Hematopoietic multipotent progenitor cell treated with erythropoietin and hydrocortisone succinate and interleukin-3 and kit ligand, for 8 days (in vitro differentiated cells): Measurements from ENCODE around the gene PRRT1B.
"Not testable (repeated sequence)": the region's sequence is repeated elsewhere in the genome, so short reads cannot be mapped to it uniquely, and the experiment has no call there.

Experiments
- DNase-seq: peaks from one replicate; pipeline ENCODE4 v3.0.0-alpha.2; 2015

PRRT1B gene

DNA sequence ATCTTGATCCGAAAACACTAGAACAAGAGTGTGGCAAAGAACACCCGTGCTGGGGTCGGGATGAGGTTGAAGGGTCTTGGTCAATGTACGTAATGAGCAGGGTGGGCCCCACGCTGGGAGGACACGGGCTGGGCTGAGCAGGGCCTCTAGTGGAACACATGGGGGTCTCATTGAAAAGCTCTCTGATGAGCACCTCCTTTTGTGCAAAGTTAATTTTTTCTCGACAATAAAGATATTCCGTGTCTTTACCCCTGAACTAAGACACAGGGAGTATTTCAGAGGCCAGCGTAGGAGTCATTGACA is 22.3 kb upstream of the PRRT1B start:
- no peak for DNase-seq

DNA sequence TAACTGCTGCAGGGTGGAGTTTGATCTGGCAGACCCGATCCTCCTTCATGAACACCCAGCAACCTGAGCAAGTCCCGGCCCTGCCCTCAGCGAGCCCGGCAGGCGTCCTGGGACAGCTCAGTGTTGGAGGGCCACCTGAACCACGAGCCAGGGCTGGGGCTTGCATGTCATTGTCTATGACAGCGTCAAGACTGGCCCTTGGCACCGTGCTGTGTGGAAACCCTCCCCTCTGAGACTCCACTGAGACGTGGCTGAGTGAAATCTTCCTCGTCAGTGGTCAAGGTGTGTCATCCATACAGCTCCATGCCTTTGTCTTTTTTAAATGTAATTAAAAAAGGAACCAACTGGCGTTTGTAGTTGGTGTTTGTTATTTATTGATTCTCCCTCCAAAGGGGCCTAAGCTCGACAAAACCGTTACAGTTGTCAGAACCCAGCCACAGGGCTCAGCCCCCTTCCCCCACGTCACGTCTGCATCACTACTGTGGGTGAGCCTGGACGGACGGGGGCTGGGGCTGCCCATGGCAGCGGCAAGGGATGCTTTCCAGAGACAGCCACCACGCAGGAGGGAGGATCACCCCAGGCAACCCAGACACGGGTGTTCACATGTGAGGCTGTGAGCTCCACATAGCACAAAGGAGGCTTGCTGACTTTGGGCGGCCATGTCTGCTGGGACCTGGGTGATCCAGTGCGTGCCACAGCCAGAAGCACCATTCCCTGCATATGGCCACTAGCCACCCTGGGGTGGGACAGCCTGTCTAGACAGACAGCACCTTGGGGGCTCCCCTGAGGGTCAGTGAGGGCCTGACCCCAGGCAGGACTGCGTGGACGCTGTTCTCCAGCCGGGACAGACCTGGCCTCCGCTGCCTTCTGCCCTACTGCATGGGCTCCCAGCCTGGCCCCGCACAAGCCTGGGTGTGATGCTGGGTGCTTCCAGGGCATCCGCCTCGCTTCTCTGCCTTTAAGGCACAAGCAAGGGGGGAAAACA is 21.6 kb upstream of the PRRT1B start:
- no peak for DNase-seq

DNA sequence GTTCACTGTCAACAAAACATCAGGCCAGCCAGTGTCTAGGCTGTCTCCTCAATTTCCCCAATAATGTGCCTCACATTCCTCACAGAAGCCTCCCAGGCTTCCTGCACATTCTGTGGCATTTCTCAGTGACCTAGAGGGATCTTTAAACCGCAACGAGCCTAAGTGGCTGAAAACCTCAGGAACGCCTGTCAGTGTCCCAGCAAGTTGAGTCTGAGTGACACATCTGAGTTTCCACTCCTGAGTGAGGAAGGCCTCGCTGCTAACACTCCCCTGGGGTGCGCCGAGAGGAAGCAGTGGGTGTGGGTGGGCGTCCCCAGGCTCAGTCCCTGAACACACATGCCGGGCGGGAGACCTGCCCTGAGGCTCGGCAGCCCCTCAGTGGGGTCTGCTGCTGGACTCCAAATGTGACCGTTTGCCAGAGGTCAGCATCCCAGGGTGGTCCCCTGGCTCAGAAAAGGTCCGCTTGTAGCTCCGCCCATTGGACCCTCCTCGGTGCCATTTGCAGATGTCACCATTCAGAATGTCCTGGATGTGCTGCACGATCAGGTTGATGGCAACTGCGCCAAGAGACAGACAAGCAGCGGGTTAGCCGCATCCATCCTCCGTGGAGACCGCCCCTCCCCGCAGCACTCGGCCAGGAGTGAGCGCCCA is 20.5 kb upstream of the PRRT1B start:
- DNase-seq = no peak

DNA sequence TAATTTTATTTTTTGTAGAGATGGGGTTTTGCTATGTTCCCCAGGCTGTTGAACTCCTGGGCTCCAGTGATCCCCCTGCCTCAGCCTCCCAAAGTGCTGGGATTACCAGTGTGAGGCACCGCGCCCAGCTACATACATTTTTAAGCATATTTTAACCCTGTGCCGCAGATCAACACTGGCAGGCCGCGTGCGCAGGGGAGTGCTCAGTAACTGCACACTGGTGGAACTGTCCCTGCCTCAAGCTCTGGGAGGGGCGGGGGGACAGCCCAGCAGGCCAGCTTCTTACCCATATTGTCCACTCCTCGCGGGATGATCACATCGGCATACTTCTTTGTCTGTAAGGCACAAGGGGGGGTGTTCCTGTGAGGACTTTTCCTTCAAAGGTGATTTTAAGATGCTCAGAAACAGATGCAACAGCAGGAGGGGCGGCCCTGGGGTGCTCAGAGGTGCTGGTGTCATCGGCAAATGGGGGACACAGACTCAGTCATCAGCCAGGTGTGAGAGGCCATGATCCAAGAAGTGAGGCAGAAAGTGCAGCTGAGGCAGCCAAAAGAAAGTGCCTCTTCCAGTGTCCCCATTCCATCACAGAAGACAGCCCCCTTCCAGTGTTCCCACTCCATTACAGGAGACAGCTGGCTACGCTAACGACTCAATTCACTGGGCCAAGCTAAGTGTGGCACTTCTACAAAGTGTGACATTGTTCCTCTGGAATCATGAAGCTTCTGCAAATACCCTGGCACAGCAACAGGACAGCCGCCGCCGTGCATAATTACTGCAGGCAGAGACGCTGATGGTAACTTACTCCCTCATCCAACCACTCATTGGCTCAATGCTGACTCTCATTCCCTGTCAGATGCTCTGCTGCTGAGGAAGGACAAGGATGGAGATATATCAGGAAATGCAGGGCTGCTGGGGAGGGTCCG is 19.4 kb upstream of the PRRT1B start:
- DNase-seq = no peak

DNA sequence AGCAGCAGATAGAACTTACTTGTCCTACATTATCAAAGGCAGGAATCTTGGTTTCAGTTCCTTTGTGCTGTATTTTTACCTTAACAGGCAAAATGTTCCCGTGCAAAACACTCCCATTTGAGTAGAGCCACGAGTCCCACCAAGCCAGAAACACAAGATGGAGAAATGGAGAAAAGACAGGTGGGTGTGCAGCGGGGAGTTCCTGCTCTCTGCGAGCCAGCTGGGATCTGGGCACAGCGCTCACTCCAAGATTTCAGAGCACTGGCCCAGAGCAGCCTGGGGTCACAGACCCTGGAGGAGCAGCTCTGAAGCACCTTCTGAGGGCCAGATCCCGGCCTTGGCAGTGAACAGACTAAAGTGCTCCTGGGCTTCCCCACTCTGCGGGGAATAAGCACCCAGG is 17.1 kb upstream of the PRRT1B start:
- DNase-seq = no peak

DNA sequence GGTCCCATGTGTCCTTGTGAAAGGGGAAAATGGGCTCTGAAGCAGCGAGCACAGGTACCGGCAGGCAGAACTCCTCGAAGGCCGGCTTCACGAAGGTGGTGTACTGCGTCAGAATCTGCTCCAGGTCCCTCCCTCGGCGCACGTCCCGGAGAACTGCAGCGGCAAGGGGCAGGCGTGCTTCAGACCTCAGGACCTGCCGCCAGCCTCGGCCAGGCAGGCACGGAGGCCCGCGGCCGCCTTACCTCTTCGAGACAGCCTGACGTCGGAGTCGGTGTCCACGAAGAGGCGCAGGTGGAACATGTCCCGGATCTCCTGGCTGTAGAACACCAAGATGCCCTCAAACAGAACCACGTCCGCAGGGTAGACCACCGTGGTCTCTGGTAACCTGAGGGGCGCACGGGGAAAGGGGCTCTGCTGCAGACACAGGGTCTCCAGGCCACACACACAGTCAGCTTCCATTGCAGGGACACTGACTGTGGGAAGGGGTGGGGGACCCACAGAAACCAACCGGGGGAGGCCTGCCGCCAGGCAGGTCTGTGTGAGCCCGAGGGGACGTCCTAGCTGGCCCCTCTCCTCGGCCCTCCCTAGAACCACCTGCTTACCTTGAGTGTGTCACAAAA is 16.3 kb upstream of the PRRT1B start:
- no peak for DNase-seq

DNA sequence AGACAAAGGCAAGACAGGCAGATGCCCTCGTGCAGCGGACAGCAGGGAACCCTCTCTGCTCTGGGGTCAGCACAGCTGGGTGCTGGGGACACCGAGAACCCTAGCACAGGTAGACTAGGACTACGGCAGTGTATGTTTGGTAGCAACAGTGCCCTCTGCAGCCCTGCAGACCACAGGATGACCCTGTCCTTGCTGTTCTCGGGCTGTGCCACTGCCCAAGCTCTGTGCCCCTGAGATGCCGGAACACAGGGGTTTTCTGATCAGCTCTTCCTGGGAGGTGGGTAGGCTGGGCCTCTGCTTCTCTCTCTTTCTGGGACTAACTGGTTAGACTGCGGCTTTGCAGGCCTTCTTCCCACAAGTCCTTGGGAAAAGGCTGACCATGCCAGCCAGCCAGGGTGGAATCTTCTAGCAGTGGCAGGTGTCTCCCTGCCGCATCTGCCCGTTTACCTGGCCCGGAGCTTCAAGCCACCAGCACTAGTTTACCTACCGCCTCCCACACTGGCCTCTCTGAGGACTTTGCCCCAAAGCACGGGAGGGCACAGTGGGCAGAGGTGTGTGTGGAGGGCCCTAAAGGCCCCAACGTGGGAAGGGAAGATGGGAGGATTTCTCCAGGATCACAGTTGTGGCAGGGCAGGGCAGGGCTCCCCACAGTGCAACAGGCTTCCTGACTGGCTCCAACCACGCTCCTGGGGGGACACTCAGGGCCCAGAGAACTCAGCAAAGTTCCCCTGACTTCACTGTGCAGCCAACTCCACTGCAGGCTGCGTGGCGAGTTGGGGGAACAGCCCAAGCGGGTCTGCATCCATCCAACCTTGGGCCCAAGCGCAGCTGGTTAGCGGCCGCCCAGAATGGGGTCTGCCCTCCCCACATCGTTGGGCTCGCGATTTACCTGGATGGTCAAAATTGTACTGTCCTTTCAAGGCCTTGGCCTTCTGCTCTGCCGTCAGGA is 15.5 kb upstream of the PRRT1B start:
- no peak for DNase-seq

DNA sequence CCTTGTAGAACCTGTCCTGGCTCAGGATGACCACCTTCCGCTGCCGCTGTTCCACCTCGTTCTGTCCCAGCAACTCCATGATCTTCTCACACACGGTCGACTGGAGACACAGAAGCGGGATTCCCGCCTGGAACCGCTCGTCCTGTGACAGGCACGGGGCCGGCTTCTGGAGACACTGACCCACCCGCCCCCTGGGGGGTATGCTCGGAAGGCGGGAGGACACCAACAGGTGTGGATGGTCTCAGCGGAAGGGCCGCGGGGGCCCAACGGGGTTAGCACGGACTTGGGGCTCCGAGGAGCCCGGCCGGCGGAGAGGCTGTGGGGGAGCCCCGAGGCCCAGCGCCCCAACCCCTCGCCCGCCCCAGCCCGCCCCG is 14.8 kb upstream of the PRRT1B start:
- peak; percentile 12 for DNase-seq

DNA sequence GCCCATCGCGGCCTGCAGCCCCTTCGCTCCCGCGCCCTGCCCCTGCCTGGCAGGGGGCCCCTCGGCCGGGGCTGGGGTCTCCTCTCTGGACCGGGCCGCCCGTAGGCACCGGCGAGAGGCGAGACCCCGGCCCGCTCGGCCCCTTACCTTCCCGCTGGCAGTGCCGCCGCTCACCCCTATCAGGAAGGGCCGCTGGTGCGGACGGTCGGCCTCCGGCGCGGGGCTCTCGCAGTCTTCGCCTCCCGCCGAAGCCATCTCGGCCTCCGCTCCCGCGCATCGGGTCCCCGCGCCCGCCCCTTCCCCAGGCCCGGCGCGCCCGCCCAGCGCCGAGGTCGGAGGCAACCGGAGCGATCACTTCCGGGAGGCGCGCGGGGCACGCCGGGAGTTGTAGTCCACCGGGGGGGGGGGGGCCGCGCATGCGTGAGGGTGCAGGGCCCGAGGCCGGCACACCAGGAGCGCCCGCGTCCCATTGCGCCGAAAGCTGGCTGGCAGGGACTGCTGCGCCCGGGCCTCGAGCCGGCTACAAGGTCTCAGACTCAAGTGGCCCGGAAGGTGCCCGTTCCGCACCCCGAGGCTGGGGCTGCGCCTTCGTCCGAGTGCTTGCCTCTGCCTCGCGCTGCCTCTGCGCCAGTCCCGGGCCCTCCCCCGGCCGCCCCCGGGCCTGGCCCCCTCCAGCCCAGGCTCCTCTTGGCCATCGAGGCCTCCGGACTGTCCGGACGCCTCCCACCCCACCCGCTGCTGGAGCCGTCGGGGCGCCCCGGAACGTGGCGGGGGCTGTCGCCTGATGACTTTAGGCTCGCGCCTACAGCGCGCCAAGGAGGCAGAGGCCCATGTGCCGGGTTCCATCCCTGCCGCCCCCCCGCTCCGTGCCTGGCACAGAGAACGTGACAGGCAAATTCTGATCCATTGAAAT is 14.1 kb upstream of the PRRT1B start, which contains the start of gene UCK1:
Gene UCK1, minus strand, starts transcription at position 344 of the 913 bp plus-strand sequence. Its CDS starts 89 bp downstream, at position 255.
- peak; percentile 82 for DNase-seq

DNA sequence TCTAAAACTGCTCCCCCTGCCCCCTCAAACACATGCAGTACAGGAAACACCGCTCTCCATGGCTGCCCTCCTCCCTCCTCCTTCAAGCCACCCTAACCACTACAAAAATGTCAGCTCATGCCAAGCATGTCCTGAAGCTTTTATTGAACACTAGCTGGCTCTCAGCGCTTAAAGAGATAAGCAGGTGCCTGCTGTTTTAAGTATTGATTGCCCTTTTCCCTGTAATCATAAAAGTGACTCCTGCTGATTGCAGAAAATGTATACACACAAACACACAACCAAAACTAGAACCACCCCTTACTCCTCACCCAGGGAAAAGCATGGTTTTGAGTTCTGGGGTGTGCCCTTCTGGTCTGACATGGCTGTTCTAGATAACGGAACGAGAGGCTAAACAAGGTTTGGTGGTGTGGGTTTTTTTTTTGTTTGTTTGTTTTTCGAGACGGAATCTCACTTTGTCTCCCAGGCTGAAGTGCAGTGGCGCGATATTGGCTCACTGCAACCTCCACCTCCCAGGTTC is 10.5 kb upstream of the PRRT1B start:
- peak; percentile 95 for DNase-seq

DNA sequence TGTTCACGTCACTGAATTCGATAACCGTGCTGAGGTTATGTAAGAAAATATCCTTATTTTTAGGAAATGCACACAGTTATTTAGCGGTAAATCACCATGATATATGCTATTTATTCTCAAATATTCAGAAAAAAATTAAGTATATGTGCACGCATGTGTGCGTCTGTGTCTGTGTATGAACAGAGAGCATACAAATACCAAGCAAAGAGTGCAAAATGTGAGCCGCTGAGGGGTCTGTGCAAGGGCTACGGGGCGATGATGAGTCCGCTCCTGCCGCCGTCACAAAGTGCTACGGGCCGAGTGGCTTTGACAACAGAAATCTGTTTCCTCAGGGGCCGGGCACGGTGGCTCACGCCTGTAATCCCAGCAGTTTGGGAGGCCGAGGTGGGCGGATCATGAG is 7.4 kb upstream of the PRRT1B start:
- DNase-seq = no peak

DNA sequence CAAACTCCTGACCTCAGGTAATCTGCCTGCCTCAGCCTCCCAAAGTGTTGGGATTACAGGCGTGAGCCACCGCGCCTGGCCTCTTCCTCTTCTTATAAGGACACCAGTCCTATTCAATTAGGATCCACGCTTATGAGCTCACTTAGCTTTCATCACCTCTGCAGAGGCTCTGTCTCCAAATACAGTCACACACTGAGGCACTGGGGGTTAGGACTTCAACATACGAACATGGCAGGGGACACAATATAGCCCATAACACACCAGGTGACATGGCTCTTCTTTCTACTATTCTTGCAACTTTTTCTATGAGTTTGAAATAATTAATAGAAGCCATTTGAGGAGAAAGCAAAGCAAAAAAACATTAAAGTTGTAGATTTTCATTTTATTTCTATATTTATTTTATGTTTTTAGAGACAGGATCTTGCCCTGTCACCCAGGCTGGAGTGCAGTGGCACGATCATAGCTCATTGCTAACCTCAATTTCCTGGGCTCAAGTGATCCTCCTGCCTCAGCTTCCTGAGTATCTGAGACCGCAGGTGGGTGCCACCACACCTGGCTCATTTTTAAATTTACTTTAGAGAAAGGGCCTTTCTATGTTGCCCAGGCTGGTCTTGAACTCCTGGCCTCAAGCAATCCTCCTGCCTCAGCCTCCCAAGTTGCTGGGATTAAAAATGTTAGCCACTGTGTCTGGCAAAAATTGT is 6.0 kb upstream of the PRRT1B start:
- DNase-seq = no peak

DNA sequence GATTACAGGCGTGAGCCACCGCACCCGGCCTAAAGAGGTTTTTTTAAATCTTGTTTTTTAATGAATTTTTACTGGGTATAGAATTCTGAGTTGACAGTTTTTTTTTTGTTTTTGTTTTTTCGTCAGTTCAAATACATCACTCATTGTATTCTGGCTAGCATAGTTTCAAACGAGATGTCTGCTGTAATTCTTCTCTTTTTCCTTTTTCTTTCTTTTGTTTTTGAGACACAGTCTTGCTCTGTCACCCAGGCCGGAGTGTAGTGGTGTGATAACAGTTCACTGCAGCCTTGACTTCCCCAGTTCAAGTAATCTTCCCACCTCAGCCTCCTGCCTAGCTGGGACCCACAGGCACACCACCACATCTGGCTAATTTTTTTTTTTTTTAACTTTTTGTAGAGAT is 2.2 kb upstream of the PRRT1B start:
- no peak for DNase-seq

DNA sequence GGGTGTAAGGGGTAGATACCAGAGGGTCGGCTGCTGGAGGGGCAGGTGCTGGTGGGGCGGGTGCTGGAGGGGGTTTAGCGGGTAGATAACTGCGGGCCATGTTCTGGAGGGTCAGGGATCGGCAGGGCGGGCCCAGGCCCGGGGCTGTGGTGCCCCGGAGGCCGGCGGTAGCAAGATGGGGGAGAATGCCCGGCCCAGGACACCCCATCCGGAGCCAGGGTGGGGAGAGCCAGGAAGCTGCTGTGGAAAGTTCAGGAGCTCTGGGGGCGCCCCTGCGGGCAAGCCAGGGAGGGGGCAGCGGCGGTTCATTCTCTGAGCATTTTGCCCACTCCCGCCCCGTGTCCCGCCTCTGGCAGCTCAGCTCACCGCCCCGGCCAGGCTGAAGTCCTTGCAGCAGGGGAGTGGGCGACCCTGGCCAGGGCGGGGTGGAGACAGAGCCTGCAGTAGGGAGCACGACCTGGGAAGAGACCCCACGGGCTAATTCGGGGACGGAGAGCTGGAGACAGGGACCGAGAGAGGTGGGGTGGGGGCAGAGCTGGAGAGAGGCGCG is 538 bp downstream of the PRRT1B start:
- DNase-seq = no peak

DNA sequence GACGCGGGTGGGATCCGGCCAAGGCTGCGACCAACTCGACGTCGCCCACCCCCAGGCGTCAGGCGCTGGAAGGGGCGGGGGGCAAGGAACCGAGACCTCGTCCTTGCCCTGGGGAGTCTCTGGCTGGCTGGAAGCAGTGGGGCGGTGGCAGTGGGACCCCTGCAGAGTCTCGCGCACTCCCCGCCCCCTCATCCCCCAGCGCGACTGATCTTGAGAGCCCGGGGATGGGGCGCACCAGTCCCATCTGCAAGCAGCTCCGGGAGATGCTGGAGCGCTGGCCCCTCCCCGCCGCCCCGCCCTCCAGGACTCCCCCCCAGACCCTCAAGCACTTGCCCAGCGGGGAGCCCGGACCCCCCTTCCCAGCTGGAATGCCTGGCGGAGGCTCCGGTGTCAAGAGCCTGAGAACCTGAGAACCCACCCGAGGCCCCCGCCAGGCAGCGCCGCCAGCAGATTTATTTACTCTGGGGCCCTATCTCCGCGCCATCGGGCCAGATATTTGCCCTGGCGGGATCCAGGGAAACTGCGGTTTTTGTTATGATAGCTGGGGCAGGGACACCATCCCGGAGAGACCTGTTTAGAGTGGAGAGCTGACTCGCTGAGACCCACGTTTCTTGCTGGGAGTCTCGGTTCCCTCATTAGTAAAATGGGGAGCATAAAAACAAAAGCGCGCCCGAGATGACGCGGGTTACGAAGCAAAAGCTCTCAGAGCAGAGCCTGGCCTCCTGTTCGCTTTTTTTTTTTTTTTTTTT is 1.2 kb downstream of the PRRT1B start:
- no peak for DNase-seq

DNA sequence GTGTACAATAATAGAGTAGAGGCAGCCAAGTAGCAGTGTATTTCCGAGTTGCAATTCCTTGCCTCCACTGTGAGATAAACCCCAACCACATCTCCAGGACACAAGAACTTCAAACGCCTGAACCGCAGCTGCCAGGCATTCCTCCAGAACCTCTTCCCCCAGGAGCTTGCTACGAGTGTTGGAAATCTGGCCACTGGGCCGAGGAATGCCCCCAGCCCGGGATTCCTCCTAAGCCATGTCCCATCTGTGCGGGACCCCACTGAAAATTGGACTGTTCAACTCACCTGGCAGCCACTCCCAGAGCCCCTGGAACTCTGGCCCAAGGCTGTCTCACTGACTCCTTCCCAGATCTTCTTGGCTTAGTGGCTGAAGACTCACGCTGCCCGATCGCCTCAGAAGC is 3.9 kb downstream of the PRRT1B start:
- not testable (repeated sequence) for DNase-seq

DNA sequence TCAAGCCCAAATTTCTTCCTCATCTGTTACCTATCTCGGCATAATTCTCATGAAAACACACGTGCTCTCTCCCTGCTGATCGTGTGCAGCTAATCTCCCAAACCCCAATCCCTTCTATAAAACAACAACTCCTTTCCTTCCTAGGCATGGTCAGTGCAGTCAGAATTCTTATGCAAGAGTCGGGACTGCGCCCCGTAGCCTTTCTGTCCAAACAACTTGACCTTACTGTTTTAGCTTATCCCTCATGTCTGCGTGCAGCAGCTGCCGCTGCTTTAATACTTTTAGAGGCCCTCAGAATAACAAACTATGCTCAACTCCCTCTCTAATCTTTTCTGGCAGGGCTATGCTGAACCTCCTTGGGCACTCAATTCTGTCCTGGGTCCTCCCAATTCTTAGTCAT is 5.1 kb downstream of the PRRT1B start:
- DNase-seq = not testable (repeated sequence)

DNA sequence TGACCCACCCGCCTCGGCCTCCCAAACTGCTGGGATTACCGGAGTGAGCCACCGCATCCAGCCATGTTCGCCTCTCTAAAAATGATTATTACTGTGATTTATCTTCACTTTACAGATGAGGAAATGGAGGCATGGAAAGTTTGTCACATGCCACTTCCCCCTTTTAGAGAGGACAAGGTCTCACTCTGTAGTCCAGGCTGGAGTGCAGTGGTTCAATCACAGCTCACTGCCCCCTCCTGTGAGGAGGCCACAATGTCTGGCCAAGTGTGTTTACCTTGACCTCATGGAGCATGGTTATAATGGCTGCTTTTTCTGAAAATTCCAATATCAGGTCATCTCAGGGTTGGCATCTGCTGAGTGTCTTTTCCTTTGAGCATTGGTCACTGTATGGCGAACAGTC is 6.7 kb downstream of the PRRT1B start:
- no peak for DNase-seq
